Bronchial smooth muscle cell (primary cell): ENCODE measurements around the gene HOGA1. TPM values are rescaled to one million over a fixed set of nuclear protein-coding genes. Genes with fewer than 3 reads are reported as not detected.

ENCODE experiments used
- total RNA-seq: library from RNA; depleted of rRNA; stranded (reverse); fragments of >200 nt; gene quantifications from 2 replicates; pipeline ENCODE4 v1.2.1, GENCODE V29; 2014

The HOGA1 gene
- total RNA-seq: 0.34 and 1.4 TPM in 2 replicates

GRCh38 chr10:97584060-97584797, at the start of gene HOGA1:
TSS of gene HOGA1 (plus strand) at chr10:97584389. CDS start at chr10:97584704, 315 bp downstream.

GRCh38 chr10:97572214-97572989, 11.8 kb upstream of the HOGA1 start, which contains the start of gene ANKRD2:
TSS of gene ANKRD2 (plus strand) at chr10:97572779. CDS start at chr10:97572789, 10 bp downstream.

GRCh38 chr10:97589479-97589878, 5.3 kb downstream of the HOGA1 start, which contains the start of gene C10orf62:
TSS of gene C10orf62 (plus strand) at chr10:97589721. CDS start at chr10:97589898, 177 bp downstream.

GRCh38 chr10:97632949-97633884, 49.0 kb downstream of the HOGA1 start, which contains the start of gene MORN4:
TSS of gene MORN4 (minus strand) at chr10:97633500. CDS start at chr10:97619653, 13,847 bp downstream.

GRCh38 chr10:97640174-97640867, 56.1 kb downstream of the HOGA1 start, which contains the start of gene PI4K2A:
TSS of gene PI4K2A (plus strand) at chr10:97640671. CDS start at chr10:97640743, 72 bp downstream.

Other genes with a start within 250 kb of the HOGA1 start
- gene FRAT2, start 249.7 kb upstream of the HOGA1 start, total RNA-seq: 2.7 and 3.9 TPM in 2 replicates
- gene RRP12, start 183.0 kb upstream of the HOGA1 start, total RNA-seq: 8.4 and 8.7 TPM in 2 replicates
- gene PGAM1, start 158.2 kb upstream of the HOGA1 start, total RNA-seq: 172 and 252 TPM in 2 replicates
- gene EXOSC1, start 138.4 kb upstream of the HOGA1 start, total RNA-seq: 34.5 and 34.6 TPM in 2 replicates
- 27.0 and 28.2 TPM in 2 replicates for gene ZDHHC16, start 138.2 kb upstream of the HOGA1 start, total RNA-seq
- gene MMS19, start 86.0 kb upstream of the HOGA1 start, total RNA-seq: 46.0 and 46.5 TPM in 2 replicates
- gene UBTD1, start 85.5 kb upstream of the HOGA1 start, total RNA-seq: 17.7 and 22.4 TPM in 2 replicates
- gene ANKRD2, start 11.6 kb upstream of the HOGA1 start, total RNA-seq: 0.16 and 4.9 TPM in 2 replicates
- gene C10orf62, start 5.3 kb downstream of the HOGA1 start, total RNA-seq: not detected in 2 replicates
- gene MORN4, start 49.1 kb downstream of the HOGA1 start, total RNA-seq: 3.2 and 5.2 TPM in 2 replicates
- gene PI4K2A, start 56.3 kb downstream of the HOGA1 start, total RNA-seq: 9.8 and 14.0 TPM in 2 replicates
- 21.0 and 34.7 TPM in 2 replicates for gene AVPI1, start 102.9 kb downstream of the HOGA1 start, total RNA-seq
- gene MARVELD1, start 129.3 kb downstream of the HOGA1 start, total RNA-seq: 9.5 and 14.8 TPM in 2 replicates
- gene ZFYVE27, start 152.7 kb downstream of the HOGA1 start, total RNA-seq: 14.3 and 15.0 TPM in 2 replicates
- gene SFRP5, start 187.6 kb downstream of the HOGA1 start, total RNA-seq: not detected in 2 replicates